ENCODE data around the gene DYNC2H1. TPM values are rescaled to one million over a fixed set of nuclear protein-coding genes. Genes with fewer than 3 reads are reported as not detected.

Gene DYNC2H1
- total RNA-seq, 4 donors from 2014 or later: 24.0 to 46.0 (median 34.9) TPM

GRCh38 chr11:103448966-103449365 lies 339.7 kb downstream of the DYNC2H1 start:
- TF ChIP-seq CTCF (IDR thresholded peaks at IDR 0.05; ENCODE audit: low read depth): no peak

GRCh38 chr11:103450241-103450640 lies 341.0 kb downstream of the DYNC2H1 start:
- no peak for TF ChIP-seq CTCF (IDR thresholded peaks at IDR 0.05; ENCODE audit: low read depth)

- TF ChIP-seq CTCF (IDR thresholded peaks at IDR 0.05; ENCODE audit: low read depth): no peak
These were observed 343.9 kb downstream of the DYNC2H1 start for GRCh38 chr11:103453126-103453525.

- no peak for TF ChIP-seq CTCF (IDR thresholded peaks at IDR 0.05; ENCODE audit: low read depth)
These were observed 344.9 kb downstream of the DYNC2H1 start for GRCh38 chr11:103453915-103454709.

GRCh38 chr11:103464420-103464819 lies 355.2 kb downstream of the DYNC2H1 start:
- TF ChIP-seq CTCF (IDR thresholded peaks at IDR 0.05; ENCODE audit: low read depth): no peak

- TF ChIP-seq CTCF (IDR thresholded peaks at IDR 0.05; ENCODE audit: low read depth): no peak
These were observed 356.4 kb downstream of the DYNC2H1 start for GRCh38 chr11:103465555-103466140.

- TF ChIP-seq CTCF (IDR thresholded peaks at IDR 0.05; ENCODE audit: low read depth): no peak
These were observed 362.3 kb downstream of the DYNC2H1 start for GRCh38 chr11:103471546-103471945.

All from subcutaneous adipose tissue (tissue), 4 donors.